T-cell (primary cell): ENCODE measurements around the gene PRKCZ. TPM values are rescaled to one million over a fixed set of nuclear protein-coding genes. Genes with fewer than 3 reads are reported as not detected.

Source experiments
- ATAC-seq, 4 experiments: fragments of 200-7000 bp in 3 of 4; fragments of 150-1000 bp in 1 of 4; cut with Tn5 transposase; replicated peaks in 1 of 4; 1 replicate in 3 of 4; 2 replicates in 1 of 4; pipeline ENCODE4 v1.10.0; 2021; ENCODE audit warnings: moderate library complexity in 3 of 4, mild to moderate bottlenecking in 2 of 4, moderate number of reproducible peaks in 1 of 4
- CTCF ChIA-PET, 2 donors: fragments of 300-600 bp; sonication (Branson Sonifier 250); formaldehyde crosslinking; loops; one replicate each; lab custom pipeline; 2022; ENCODE audit warnings: antibody characterized with exemption in 2 of 2; lab: Charles Lee
- POLR2A ChIA-PET, 2 donors: fragments of 300-600 bp; sonication (Branson Sonifier 250); formaldehyde crosslinking; loops; one replicate each; lab custom pipeline; 2022; ENCODE audit warnings: antibody characterized with exemption in 2 of 2; lab: Charles Lee
- DNase-seq, 35 experiments: peaks; one replicate each; pipeline versions ENCODE4 v3.0.0 to v3.0.0-alpha.2; 2013 to 2023
- H3K27ac ChIP-seq: one replicate; pipeline ENCODE4 v1.5.1; 2013; ENCODE audit warnings: low read length
- H3K27me3 ChIP-seq, 2 experiments: replicated peaks in 1 of 2; 1 replicate in 1 of 2; 2 replicates in 1 of 2; pipeline versions ENCODE4 v1.6.1 to v1.7.0; 2013; ENCODE audit warnings: low read length in 1 of 2, mixed read lengths in 1 of 2; ENCODE audit not compliant: control insufficient read depth in 2 of 2, insufficient read depth in 2 of 2; ENCODE audit errors: extremely low read depth in 1 of 2
- H3K36me3 ChIP-seq, 2 donors: 1 replicate in 1 of 2; 2 replicates in 1 of 2; pipeline versions ENCODE4 v1.6.1 to v1.7.0; 2013; ENCODE audit warnings: low read length in 1 of 2; ENCODE audit not compliant: control insufficient read depth in 2 of 2, insufficient read depth in 1 of 2; ENCODE audit errors: extremely low read depth in 1 of 2
- H3K4me1 ChIP-seq, 2 experiments: 1 replicate in 1 of 2; 2 replicates in 1 of 2; pipeline versions ENCODE4 v1.6.1 to v1.7.0; 2013; ENCODE audit warnings: low read length in 2 of 2, mixed read lengths in 1 of 2; ENCODE audit not compliant: insufficient read depth in 2 of 2, control insufficient read depth in 1 of 2; ENCODE audit errors: extremely low read depth in 1 of 2
- H3K4me3 ChIP-seq, 2 donors: 1 replicate in 1 of 2; 2 replicates in 1 of 2; pipeline versions ENCODE4 v1.5.1 to v1.7.0; 2013; ENCODE audit warnings: mild to moderate bottlenecking in 2 of 2, low read length in 1 of 2, moderate library complexity in 1 of 2; ENCODE audit not compliant: control insufficient read depth in 1 of 2; ENCODE audit errors: extremely low read depth in 1 of 2
- H3K9me3 ChIP-seq: 2 replicates; pipeline ENCODE4 v1.7.0; 2013
- H3K27ac Mint-ChIP-seq, 2 donors: one replicate each; pipeline ENCODE4 v1.8.0; 2020 to 2021; ENCODE audit warnings: mild to moderate bottlenecking in 2 of 2, mixed read lengths in 2 of 2
- H3K27me3 Mint-ChIP-seq, 2 donors: one replicate each; pipeline ENCODE4 v1.8.0; 2021 to 2022; ENCODE audit warnings: mixed read lengths in 2 of 2
- H3K36me3 Mint-ChIP-seq: one replicate; pipeline ENCODE4 v1.8.0; 2021; ENCODE audit warnings: mixed read lengths
- H3K4me1 Mint-ChIP-seq, 3 donors: one replicate each; pipeline ENCODE4 v1.8.0; 2020 to 2022; ENCODE audit warnings: mixed read lengths in 3 of 3, mild to moderate bottlenecking in 1 of 3
- H3K4me3 Mint-ChIP-seq, 3 donors: one replicate each; pipeline ENCODE4 v1.8.0; 2020 to 2022; ENCODE audit warnings: mild to moderate bottlenecking in 3 of 3, mixed read lengths in 3 of 3, moderate library complexity in 3 of 3
- H3K9me3 Mint-ChIP-seq, 3 donors: one replicate each; pipeline ENCODE4 v1.8.0; 2020 to 2022; ENCODE audit warnings: mixed read lengths in 3 of 3
- WGBS: methylation state at CpG from one replicate; pipeline ENCODE4 v1.1.5; 2013; ENCODE audit warnings: missing lambda C conversion rate; ENCODE audit not compliant: insufficient coverage; 5-methylcytosine and 5-hydroxymethylcytosine counted together
- total RNA-seq, 35 experiments: library from RNA in 6 of 35; stranded (reverse) in 6 of 35; fragments of 120-200 nt in 1 of 35; gene quantifications; one replicate each; pipeline versions ENCODE4 v1.2.1 to v1.2.4 and lab custom pipeline; 2013 to 2026

The PRKCZ gene
- total RNA-seq, 5 donors from 2014 or later (not counting 1 experiment from before 2014, with no cell fraction given), result 27.5 to 36.9 (median 31.0) TPM

GRCh38 chr1:2103266-2103900, 53.2 kb downstream of the PRKCZ start:
- H3K27ac Mint-ChIP-seq, result no peak overlapping the region
- CTCF ChIA-PET, result no interaction called here
- H3K4me3 Mint-ChIP-seq, result no peak overlapping the region
- POLR2A ChIA-PET, result no interaction called here
- Histone ChIP-seq H3K36me3 (no peaks in the 10 kb centered on the region), H3K4me1 (no peaks in the 10 kb centered on the region), H3K27ac (no peak overlapping the region), H3K4me3 (no peak overlapping the region), H3K27me3 (no peaks in the 10 kb centered on the region), H3K9me3 (no peaks in the 10 kb centered on the region)
- H3K9me3 Mint-ChIP-seq, result no peaks in the 10 kb centered on the region
- peaks cover 15% of the 10 kb centered on the region for H3K36me3 Mint-ChIP-seq
- H3K27me3 Mint-ChIP-seq, result no peaks in the 10 kb centered on the region
- ATAC-seq (no peak), DNase-seq (no peak)
- WGBS, result 94% methylated on average over 13 of the region's 25 CpGs
- H3K4me1 Mint-ChIP-seq, result peaks cover 0 to 2% (median 0%) of the 10 kb centered on the region in 3 donors

- Mint-ChIP-seq H3K36me3 (peaks cover 11% of the 10 kb centered on the region), H3K27ac (no peak overlapping the region), H3K4me1 (peaks cover 0 to 2% (median 0%) of the 10 kb centered on the region in 3 donors), H3K27me3 (no peaks in the 10 kb centered on the region), H3K4me3 (no peak overlapping the region), H3K9me3 (no peaks in the 10 kb centered on the region)
- Histone ChIP-seq H3K27me3 (no peaks in the 10 kb centered on the region), H3K27ac (no peak overlapping the region), H3K9me3 (no peaks in the 10 kb centered on the region), H3K4me3 (no peak overlapping the region), H3K36me3 (no peaks in the 10 kb centered on the region), H3K4me1 (no peaks in the 10 kb centered on the region)
- ChIA-PET CTCF (no interaction called here), POLR2A (no interaction called here)
- no peak for ATAC-seq
- DNase-seq, result no peak
- WGBS, result 90% methylated on average over 20 of the region's 22 CpGs
Measured at GRCh38 chr1:2103901-2104590, 53.8 kb downstream of the PRKCZ start.

DNA sequence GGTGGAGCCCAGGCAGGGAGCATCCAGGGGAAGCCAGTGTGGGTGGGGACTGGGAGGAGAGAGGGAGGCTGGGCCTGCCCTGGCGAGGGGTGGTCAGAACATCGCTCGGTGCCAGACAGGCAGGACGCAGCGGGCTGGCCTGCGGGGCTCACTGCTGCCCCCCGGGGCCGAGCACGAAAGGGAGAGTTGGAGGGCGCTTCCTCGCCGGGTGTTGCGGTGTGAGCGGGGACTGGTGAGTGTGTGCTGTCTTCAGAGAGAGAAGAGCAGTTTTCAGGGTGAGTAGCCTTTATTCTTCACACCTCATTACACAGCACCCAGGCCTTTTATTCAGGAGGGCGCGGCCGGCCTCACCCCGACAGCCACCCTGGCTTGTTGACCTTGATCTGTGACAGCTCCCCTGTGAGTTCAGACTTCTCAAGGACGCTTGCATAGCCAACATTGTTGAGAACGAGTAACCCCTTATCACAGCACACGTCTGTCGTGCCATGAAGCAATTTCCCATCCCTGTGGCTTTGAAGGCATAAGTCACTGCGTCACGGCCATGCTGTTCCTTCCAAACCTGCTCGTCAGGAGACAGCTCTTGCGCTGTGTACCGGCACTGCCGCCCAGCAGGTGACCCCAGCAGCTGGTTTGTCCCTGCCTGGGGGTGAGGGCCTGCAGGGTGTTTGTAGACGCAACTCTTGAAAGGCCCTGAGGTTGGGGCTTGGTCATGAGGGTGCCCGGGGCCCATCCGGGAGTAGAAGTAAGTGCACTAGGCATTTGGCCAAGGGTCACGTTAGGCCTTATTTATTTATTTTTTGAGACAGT, 54.6 kb downstream of the PRKCZ start:
- Mint-ChIP-seq H3K27ac (no peak overlapping the region), H3K27me3 (no peaks in the 10 kb centered on the region), H3K36me3 (peaks cover 11% of the 10 kb centered on the region), H3K4me3 (no peak overlapping the region), H3K4me1 (peaks cover 0 to 2% (median 0%) of the 10 kb centered on the region in 3 donors), H3K9me3 (no peaks in the 10 kb centered on the region)
- POLR2A ChIA-PET, result no interaction called here
- Histone ChIP-seq H3K9me3 (no peaks in the 10 kb centered on the region), H3K4me3 (no peak overlapping the region), H3K36me3 (no peaks in the 10 kb centered on the region), H3K27me3 (no peaks in the 10 kb centered on the region), H3K27ac (no peak overlapping the region), H3K4me1 (no peaks in the 10 kb centered on the region)
- CTCF ChIA-PET, result no interaction called here
- ATAC-seq (no peak), DNase-seq (no peak)
- 90% methylated on average over 19 of the region's 32 CpGs for WGBS

DNA sequence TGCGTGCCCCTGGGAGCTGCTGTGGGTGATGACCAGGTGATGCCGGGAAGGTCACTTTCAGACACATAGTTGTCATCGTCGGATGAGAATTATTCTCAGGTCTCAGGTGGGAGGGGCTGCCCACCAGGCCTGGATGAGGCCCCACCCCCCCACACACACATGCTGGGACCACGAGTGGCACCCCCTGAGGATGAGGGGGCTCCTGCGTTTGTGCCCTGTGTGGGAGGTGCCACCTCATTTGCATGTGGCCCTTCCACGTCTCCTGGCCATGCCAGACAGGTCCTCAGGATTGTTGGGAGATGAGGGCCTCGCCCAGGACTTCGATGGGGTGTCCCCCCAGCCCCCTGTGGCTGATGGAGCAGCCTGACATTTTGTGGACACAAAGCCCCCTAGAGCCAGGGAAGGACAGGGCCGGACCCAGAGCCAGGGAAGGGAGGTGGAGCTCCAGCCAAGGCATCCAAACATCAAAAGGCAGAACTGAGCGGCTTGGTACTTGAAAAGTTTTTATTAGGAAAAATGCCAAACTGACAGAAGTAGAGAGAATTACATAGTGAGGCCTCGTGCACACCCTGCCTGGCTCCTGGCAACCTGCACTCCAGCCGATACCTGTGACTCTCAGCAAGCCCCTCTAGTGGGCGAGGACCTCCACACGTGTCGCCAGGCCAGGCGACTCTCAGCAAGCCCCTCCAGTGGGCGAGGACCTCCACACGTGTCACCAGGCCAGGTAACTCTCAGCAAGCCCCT, 55.7 kb downstream of the PRKCZ start:
- H3K9me3 ChIP-seq, result no peaks in the 10 kb centered on the region
- H3K27me3 ChIP-seq, result no peaks in the 10 kb centered on the region
- no peak overlapping the region for H3K27ac Mint-ChIP-seq
- no peaks in the 10 kb centered on the region for H3K27me3 Mint-ChIP-seq
- ChIA-PET CTCF (no interaction called here), POLR2A (no interaction called here)
- no peak for DNase-seq
- no peaks in the 10 kb centered on the region for H3K36me3 ChIP-seq
- no peak overlapping the region for H3K27ac ChIP-seq
- 90% methylated on average over 14 of the region's 19 CpGs for WGBS
- H3K4me1 ChIP-seq, result no peaks in the 10 kb centered on the region
- peaks cover 6% of the 10 kb centered on the region for H3K36me3 Mint-ChIP-seq
- no peaks in the 10 kb centered on the region for H3K9me3 Mint-ChIP-seq
- ATAC-seq, result no peak
- H3K4me3 ChIP-seq, result no peak overlapping the region
- H3K4me1 Mint-ChIP-seq, result no peaks in the 10 kb centered on the region
- no peak overlapping the region for H3K4me3 Mint-ChIP-seq

- 82% methylated on average over 35 of the region's 37 CpGs for WGBS
- H3K36me3 ChIP-seq, result no peaks in the 10 kb centered on the region
- Mint-ChIP-seq H3K27ac (no peak overlapping the region), H3K9me3 (no peaks in the 10 kb centered on the region), H3K4me1 (no peaks in the 10 kb centered on the region), H3K27me3 (no peaks in the 10 kb centered on the region), H3K36me3 (no peaks in the 10 kb centered on the region), H3K4me3 (no peak overlapping the region)
- POLR2A ChIA-PET, result no interaction called here
- CTCF ChIA-PET, result no interaction called here
- no peak overlapping the region for H3K27ac ChIP-seq
- no peaks in the 10 kb centered on the region for H3K9me3 ChIP-seq
- no peak for ATAC-seq
- no peaks in the 10 kb centered on the region for H3K27me3 ChIP-seq
- no peaks in the 10 kb centered on the region for H3K4me1 ChIP-seq
- H3K4me3 ChIP-seq, result no peak overlapping the region
- no peak for DNase-seq
Measured at GRCh38 chr1:2106659-2107405, 56.6 kb downstream of the PRKCZ start.
